IMR-90 (cell line): ENCODE results near the gene GNG12.

Experiments used
- POLR2A ChIP-seq: IDR thresholded peaks from 2 replicates; pipeline ENCODE4 v1.6.1; 2012; ENCODE audit warnings: mild to moderate bottlenecking, low read depth, low read length
- SMC3 ChIP-seq: fragments of 150-350 bp; IDR thresholded peaks from 2 replicates; pipeline ENCODE4 v1.6.1; 2016; ENCODE audit warnings: low read depth, mild to moderate bottlenecking, antibody characterized with exemption, low read length, moderate library complexity
- TF ChIP-seq, protein P1 (sequence below): fragments of 150-350 bp; IDR thresholded peaks from 2 replicates; pipeline ENCODE4 v1.6.1; 2017; ENCODE audit warnings: mild to moderate bottlenecking, antibody characterized with exemption, low read length, low read depth
- TF ChIP-seq, protein P2 (sequence below): conservative IDR thresholded peaks from 2 replicates; pipeline ENCODE4 v1.5.1; 2012; ENCODE audit warnings: mild to moderate bottlenecking, low read depth, low read length, improper control_type of control experiment

DNA sequence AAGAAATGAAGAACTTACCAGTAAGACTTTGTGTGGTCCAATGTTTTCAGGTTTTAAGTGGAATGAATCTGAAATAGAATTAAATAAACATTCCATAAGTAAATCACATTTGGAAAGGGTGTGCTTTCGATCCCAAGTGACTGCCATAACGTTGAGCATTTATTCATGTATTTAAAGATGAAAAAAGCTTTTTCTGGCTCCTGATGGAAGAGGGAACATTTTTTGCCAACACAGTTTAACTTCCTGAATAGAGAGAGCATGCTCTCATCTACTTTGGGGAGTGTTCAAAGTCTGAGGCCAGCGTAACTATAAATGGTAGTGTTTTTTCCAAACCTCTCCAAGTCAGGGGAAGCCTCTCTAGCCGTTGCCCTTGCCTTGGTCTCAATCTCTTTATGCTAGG is 55.8 kb downstream of the GNG12 start:
- TF ChIP-seq POLR2A (no peak), SMC3 (no peak)
- TF ChIP-seq, protein P1, sequence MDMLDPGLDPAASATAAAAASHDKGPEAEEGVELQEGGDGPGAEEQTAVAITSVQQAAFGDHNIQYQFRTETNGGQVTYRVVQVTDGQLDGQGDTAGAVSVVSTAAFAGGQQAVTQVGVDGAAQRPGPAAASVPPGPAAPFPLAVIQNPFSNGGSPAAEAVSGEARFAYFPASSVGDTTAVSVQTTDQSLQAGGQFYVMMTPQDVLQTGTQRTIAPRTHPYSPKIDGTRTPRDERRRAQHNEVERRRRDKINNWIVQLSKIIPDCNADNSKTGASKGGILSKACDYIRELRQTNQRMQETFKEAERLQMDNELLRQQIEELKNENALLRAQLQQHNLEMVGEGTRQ = no peak
- TF ChIP-seq, protein P2, sequence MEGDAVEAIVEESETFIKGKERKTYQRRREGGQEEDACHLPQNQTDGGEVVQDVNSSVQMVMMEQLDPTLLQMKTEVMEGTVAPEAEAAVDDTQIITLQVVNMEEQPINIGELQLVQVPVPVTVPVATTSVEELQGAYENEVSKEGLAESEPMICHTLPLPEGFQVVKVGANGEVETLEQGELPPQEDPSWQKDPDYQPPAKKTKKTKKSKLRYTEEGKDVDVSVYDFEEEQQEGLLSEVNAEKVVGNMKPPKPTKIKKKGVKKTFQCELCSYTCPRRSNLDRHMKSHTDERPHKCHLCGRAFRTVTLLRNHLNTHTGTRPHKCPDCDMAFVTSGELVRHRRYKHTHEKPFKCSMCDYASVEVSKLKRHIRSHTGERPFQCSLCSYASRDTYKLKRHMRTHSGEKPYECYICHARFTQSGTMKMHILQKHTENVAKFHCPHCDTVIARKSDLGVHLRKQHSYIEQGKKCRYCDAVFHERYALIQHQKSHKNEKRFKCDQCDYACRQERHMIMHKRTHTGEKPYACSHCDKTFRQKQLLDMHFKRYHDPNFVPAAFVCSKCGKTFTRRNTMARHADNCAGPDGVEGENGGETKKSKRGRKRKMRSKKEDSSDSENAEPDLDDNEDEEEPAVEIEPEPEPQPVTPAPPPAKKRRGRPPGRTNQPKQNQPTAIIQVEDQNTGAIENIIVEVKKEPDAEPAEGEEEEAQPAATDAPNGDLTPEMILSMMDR = no peak
